COLO829 (cell line): ENCODE data around the gene CFAP77.

Experiments used
- DNase-seq: peaks from one replicate; pipeline ENCODE4 v3.0.0; 2012; ENCODE audit warnings: low spot score

CFAP77 gene

GRCh38 chr9:132451276-132451675 lies 41.3 kb downstream of the CFAP77 start:
- no peak for DNase-seq

- no peak for DNase-seq
Observed at GRCh38 chr9:132456241-132456640, 46.2 kb downstream of the CFAP77 start.

- no peak for DNase-seq
Observed at GRCh38 chr9:132457504-132458236, 47.7 kb downstream of the CFAP77 start.

GRCh38 chr9:132458432-132458831 lies 48.4 kb downstream of the CFAP77 start:
- DNase-seq: no peak

GRCh38 chr9:132459661-132460060 lies 49.6 kb downstream of the CFAP77 start:
- DNase-seq: no peak

GRCh38 chr9:132460240-132460639 lies 50.2 kb downstream of the CFAP77 start:
- DNase-seq: no peak

GRCh38 chr9:132461281-132461896 lies 51.4 kb downstream of the CFAP77 start:
- DNase-seq: no peak

- DNase-seq: no peak
Observed at GRCh38 chr9:132461971-132462370, 52.0 kb downstream of the CFAP77 start.

- no peak for DNase-seq
Observed at GRCh38 chr9:132464547-132464946, 54.5 kb downstream of the CFAP77 start.

GRCh38 chr9:132465131-132465635 lies 55.2 kb downstream of the CFAP77 start:
- DNase-seq: no peak

- DNase-seq: no peak
Observed at GRCh38 chr9:132472199-132472598, 62.2 kb downstream of the CFAP77 start.

- no peak for DNase-seq
Observed at GRCh38 chr9:132472599-132472998, 62.6 kb downstream of the CFAP77 start.

- no peak for DNase-seq
Observed at GRCh38 chr9:132474253-132474652, 64.2 kb downstream of the CFAP77 start.

GRCh38 chr9:132478353-132479050 lies 68.5 kb downstream of the CFAP77 start:
- DNase-seq: no peak

GRCh38 chr9:132479733-132480132 lies 69.7 kb downstream of the CFAP77 start:
- DNase-seq: no peak

GRCh38 chr9:132481053-132481849 lies 71.2 kb downstream of the CFAP77 start:
- DNase-seq: no peak

- DNase-seq: no peak
Observed at GRCh38 chr9:132482196-132482813, 72.3 kb downstream of the CFAP77 start.

- no peak for DNase-seq
Observed at GRCh38 chr9:132485393-132485792, 75.4 kb downstream of the CFAP77 start.

- DNase-seq: no peak
Observed at GRCh38 chr9:132486706-132487350, 76.8 kb downstream of the CFAP77 start.

- no peak for DNase-seq
Observed at GRCh38 chr9:132487351-132487791, 77.4 kb downstream of the CFAP77 start.

- no peak for DNase-seq
Observed at GRCh38 chr9:132487980-132488535, 78.0 kb downstream of the CFAP77 start.
